Type B pancreatic cell (in vitro differentiated cells): Measurements from ENCODE around the gene TENT5C. TPM values are rescaled to one million over a fixed set of nuclear protein-coding genes. Genes with fewer than 3 reads are reported as not detected.

ENCODE experiments used
- DNase-seq: peaks from one replicate; pipeline ENCODE4 v3.0.0; 2021; ENCODE audit warnings: mixed read lengths; ENCODE audit not compliant: unreplicated experiment; ENCODE audit errors: extremely low spot score
- H3K27ac Mint-ChIP-seq: 2 replicates; pipeline ENCODE4 v1.8.0; 2021; ENCODE audit warnings: mild to moderate bottlenecking, mixed read lengths
- H3K27me3 Mint-ChIP-seq: 2 replicates; pipeline ENCODE4 v1.8.0; 2021; ENCODE audit warnings: mixed read lengths
- H3K36me3 Mint-ChIP-seq: 2 replicates; pipeline ENCODE4 v1.8.0; 2021; ENCODE audit warnings: mixed read lengths
- H3K4me1 Mint-ChIP-seq: one replicate; pipeline ENCODE4 v1.8.0; 2021; ENCODE audit warnings: mixed read lengths; ENCODE audit not compliant: unreplicated experiment
- H3K4me3 Mint-ChIP-seq: 2 replicates; pipeline ENCODE4 v1.8.0; 2021; ENCODE audit warnings: mild to moderate bottlenecking, mixed read lengths
- H3K9me3 Mint-ChIP-seq: 2 replicates; pipeline ENCODE4 v1.8.0; 2021; ENCODE audit warnings: mixed read lengths
- total RNA-seq: library from RNA; stranded (reverse); gene quantifications from 2 replicates; pipeline ENCODE4 v1.2.1, GENCODE V29; 2021; ENCODE audit warnings: low replicate concordance
- TF ChIP-seq, protein P1 (sequence below): fragments of 200-600 bp; sonication (generic); conservative IDR thresholded peaks from 2 replicates; pipeline ENCODE4 v1.5.0; 2021; ENCODE audit warnings: antibody characterized with exemption, mild to moderate bottlenecking

Gene TENT5C
- total RNA-seq, 1 donor from 2014 or later = 13.8 TPM

DNA sequence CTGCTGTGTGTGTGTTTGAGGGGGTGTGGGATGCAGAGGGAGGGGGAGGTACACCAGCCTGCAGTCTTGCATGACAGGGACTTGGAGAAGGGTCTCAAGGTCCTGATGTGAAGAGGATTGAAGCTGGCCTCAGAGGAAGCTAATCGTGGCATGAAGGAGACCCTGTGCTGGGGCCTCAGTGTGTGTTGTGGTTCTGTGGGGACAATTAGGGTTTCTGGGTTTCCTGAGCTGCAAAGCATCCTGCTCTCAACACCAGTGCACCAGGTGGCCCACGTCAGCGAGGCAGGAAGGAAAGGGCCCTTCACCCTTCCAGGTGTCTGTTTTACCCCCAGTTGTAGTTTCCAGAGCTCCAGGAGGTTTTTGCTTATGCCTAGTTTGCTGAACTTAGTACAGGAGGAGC is 52.8 kb downstream of the TENT5C start:
- no peak for DNase-seq
- Mint-ChIP-seq H3K36me3 (no peaks in the 10 kb centered on the region), H3K4me3 (no peak overlapping the region), H3K4me1 (peaks cover 23% of the 10 kb centered on the region), H3K9me3 (no peaks in the 10 kb centered on the region), H3K27me3 (peaks cover 5% of the 10 kb centered on the region), H3K27ac (no peak overlapping the region)
- TF ChIP-seq, protein P1, sequence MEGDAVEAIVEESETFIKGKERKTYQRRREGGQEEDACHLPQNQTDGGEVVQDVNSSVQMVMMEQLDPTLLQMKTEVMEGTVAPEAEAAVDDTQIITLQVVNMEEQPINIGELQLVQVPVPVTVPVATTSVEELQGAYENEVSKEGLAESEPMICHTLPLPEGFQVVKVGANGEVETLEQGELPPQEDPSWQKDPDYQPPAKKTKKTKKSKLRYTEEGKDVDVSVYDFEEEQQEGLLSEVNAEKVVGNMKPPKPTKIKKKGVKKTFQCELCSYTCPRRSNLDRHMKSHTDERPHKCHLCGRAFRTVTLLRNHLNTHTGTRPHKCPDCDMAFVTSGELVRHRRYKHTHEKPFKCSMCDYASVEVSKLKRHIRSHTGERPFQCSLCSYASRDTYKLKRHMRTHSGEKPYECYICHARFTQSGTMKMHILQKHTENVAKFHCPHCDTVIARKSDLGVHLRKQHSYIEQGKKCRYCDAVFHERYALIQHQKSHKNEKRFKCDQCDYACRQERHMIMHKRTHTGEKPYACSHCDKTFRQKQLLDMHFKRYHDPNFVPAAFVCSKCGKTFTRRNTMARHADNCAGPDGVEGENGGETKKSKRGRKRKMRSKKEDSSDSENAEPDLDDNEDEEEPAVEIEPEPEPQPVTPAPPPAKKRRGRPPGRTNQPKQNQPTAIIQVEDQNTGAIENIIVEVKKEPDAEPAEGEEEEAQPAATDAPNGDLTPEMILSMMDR = no peak

DNA sequence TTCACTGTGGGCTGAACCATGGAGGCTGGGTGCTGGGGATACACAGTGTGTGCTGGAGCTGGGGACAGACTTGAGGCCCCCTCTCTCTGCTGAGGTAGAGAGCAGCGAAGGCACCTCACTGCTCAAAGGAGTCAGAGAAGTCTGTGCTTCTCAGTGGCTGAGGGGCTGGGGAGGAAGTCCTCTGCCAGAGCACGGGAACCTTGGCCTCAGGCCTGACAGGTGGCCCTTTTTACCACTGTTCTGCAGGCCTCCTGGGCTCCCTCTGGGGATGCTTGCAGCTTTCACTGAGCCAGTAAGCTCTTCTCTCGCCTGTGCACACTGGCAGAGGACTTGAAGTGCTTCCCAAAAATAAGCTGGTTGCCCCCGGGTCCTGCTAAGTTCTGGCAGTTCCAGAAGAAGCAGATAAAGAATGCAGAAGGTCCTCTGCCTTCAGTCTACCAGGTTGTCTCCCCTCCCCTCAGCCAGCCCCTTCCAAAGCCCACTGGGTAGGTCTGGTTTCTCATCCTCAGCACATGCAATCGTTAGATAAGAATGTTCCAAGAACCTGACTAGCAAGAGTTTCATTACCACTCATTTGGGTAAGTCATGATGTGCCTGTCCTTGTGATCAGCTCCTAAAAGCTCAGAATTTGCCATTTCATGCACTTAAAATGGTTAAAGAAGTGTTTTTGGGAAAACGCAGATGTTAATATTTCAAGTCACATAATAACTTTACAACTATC is 53.9 kb downstream of the TENT5C start:
- no peak for DNase-seq
- Mint-ChIP-seq H3K36me3 (no peaks in the 10 kb centered on the region), H3K9me3 (no peaks in the 10 kb centered on the region), H3K4me3 (no peak overlapping the region), H3K4me1 (peaks cover 18% of the 10 kb centered on the region), H3K27me3 (peaks cover 5% of the 10 kb centered on the region), H3K27ac (no peak overlapping the region)
- TF ChIP-seq, protein P1 = no peak

DNA sequence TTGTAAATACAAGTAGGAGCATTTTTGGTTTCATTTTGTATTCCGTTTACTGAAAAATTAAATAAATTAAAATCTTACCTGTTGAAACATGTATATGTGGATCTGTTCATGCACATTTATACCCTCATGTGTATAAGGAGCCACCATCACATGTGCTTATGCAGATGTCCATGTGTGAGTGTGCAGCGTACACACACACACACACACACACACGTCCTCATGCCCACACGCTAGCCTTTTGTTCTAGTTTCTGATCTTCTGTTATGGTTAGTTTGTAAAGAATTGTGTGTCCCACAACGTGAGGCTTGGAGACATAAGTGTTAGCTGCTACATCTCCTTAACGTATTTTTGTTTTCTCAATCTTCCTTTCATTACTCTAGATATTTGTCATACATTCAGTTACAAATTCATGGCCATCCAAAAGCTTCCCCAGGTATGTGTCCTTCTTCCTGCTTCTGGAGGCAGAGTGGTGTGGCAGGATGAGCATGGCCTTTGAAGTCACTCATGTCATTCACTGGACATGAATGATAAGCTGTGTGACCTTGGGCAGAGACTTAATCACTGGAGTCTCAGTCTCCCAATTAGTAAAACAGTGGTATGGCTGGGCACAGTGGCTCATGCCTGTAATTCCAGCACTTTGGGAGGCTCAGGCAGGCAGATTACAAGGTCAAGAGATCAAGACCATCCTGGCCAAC is 54.6 kb downstream of the TENT5C start:
- Mint-ChIP-seq H3K4me1 (peaks cover 10% of the 10 kb centered on the region), H3K9me3 (no peaks in the 10 kb centered on the region), H3K36me3 (no peaks in the 10 kb centered on the region), H3K4me3 (no peak overlapping the region), H3K27me3 (peaks cover 5% of the 10 kb centered on the region), H3K27ac (no peak overlapping the region)
- DNase-seq = no peak
- TF ChIP-seq, protein P1 = no peak

DNA sequence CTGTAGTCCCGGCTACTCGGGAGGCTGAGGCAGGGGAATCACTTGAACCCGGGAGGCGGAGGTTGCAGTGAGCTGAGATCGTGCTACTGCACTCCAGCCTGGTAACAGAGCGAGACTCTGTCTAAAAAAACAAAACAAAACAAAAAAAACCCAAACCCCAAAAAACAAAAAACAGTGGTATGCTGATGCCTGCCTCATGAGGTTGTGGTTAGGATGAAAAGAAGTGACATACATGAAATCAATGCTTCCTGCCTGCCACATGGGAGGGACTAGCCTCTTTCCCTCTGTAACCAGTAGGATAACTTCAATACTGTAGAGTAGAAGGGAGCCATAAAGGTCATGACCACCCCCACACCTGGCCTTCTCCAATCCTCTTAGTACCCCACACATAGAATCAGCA is 55.2 kb downstream of the TENT5C start:
- H3K27me3 Mint-ChIP-seq = peaks cover 5% of the 10 kb centered on the region
- no peak for DNase-seq
- no peaks in the 10 kb centered on the region for H3K9me3 Mint-ChIP-seq
- no peaks in the 10 kb centered on the region for H3K36me3 Mint-ChIP-seq
- H3K4me3 Mint-ChIP-seq = no peak overlapping the region
- TF ChIP-seq, protein P1 = no peak
- peaks cover 9% of the 10 kb centered on the region for H3K4me1 Mint-ChIP-seq
- H3K27ac Mint-ChIP-seq = no peak overlapping the region

DNA sequence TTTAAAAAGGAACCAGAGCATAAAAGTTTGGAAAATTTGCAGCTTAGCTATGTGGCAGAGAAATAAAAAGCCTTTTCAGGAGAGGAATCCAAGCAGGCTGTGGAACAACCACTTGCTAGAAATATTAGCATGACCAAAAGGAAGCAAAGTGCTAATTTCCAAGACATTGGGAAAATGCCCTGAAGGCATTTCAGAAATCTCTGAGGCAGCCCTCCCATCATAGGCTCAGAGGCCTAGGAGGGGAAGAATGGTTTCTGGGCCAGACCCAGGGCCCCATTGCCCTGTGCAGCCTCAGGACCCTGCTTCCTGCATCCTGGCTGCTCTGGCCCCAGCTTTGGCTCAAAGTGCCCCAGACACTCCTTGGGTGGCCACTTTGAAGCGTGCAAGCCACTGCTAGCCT is 56.8 kb downstream of the TENT5C start:
- Mint-ChIP-seq H3K27me3 (no peaks in the 10 kb centered on the region), H3K4me1 (no peaks in the 10 kb centered on the region), H3K27ac (no peak overlapping the region), H3K4me3 (no peak overlapping the region), H3K36me3 (no peaks in the 10 kb centered on the region), H3K9me3 (no peaks in the 10 kb centered on the region)
- TF ChIP-seq, protein P1 = no peak
- no peak for DNase-seq
